Heart right ventricle (tissue), 16 donors: Measurements from ENCODE around the gene KLHL13. TPM values are rescaled to one million over a fixed set of nuclear protein-coding genes. Genes with fewer than 3 reads are reported as not detected.
A peak's percentile ranks its signal among the peaks of the same experiment; 100 is the strongest.

ENCODE experiments used
- ATAC-seq, 8 donors: fragments of 200-7000 bp; cut with Tn5 transposase; one replicate each; pipeline ENCODE4 v1.9.1; 2020; ENCODE audit warnings: mild to moderate bottlenecking in 8 of 8, moderate library complexity in 8 of 8, moderate number of reproducible peaks in 1 of 8
- DNase-seq, 2 donors: peaks; one replicate each; pipeline ENCODE4 v3.0.0-alpha.2; 2020
- H3K27ac ChIP-seq, 10 donors: fragments of 200-600 bp; sonication (generic) in 2 of 10; one replicate each; pipeline versions ENCODE4 v1.5.0 to v1.8.0; 2020 to 2022; ENCODE audit warnings: mild to moderate bottlenecking in 3 of 10
- H3K27me3 ChIP-seq, 7 donors: fragments of 200-600 bp; one replicate each; pipeline ENCODE4 v1.8.0; 2021 to 2022; ENCODE audit warnings: mild to moderate bottlenecking in 2 of 7
- H3K36me3 ChIP-seq, 9 donors: fragments of 200-600 bp; sonication (generic) in 1 of 9; one replicate each; pipeline versions ENCODE4 v1.5.0 to v1.8.0; 2020 to 2022; ENCODE audit warnings: mild to moderate bottlenecking in 2 of 9
- H3K4me1 ChIP-seq, 9 donors: fragments of 200-600 bp; sonication (generic) in 1 of 9; one replicate each; pipeline versions ENCODE4 v1.5.0 to v1.8.0; 2020 to 2022; ENCODE audit warnings: mild to moderate bottlenecking in 4 of 9
- H3K4me3 ChIP-seq, 10 donors: fragments of 200-600 bp; sonication (generic) in 2 of 10; one replicate each; pipeline versions ENCODE4 v1.5.0 to v1.8.0; 2020 to 2022; ENCODE audit warnings: mild to moderate bottlenecking in 7 of 10, moderate library complexity in 2 of 10
- H3K9me3 ChIP-seq, 11 donors: fragments of 200-600 bp in 10 of 11; sonication (generic) in 2 of 11; one replicate each; pipeline versions ENCODE4 v1.5.0 to v1.8.0; 2013 to 2022; ENCODE audit warnings: mild to moderate bottlenecking in 2 of 11, control low read depth in 1 of 11, moderate library complexity in 1 of 11
- CTCF ChIP-seq, 9 donors: fragments of 200-600 bp; sonication (generic) in 2 of 9; IDR thresholded peaks; one replicate each; pipeline versions ENCODE4 v1.5.0 to v1.8.0; 2021 to 2022; ENCODE audit warnings: antibody characterized with exemption in 9 of 9, mild to moderate bottlenecking in 5 of 9, moderate library complexity in 1 of 9
- WGBS, 2 donors: extraction: QIAGEN DNeasy Blood & Tissue Kit; methylation state at CpG; one replicate each; pipeline ENCODE4 v1.1.7; 2013; ENCODE audit warnings: inconsistent platforms in 1 of 2; 5-methylcytosine and 5-hydroxymethylcytosine counted together
- intact Hi-C, 10 donors: fragments of 100-400 bp; cut with DNase I; formaldehyde crosslinking; loops; one replicate each; pipeline versions ENCODE4 v1.11.1 to v1.14.2; 2022
- long read RNA-seq, 3 donors: library from polyadenylated mRNA; unstranded; transcript quantifications; one replicate each; pipeline ENCODE4 v2.0.0, GENCODE V29; 2020 to 2021
- polyA plus RNA-seq, 2 donors: library from polyadenylated mRNA; stranded (reverse); fragments of 200-250 nt; gene quantifications; one replicate each; pipeline ENCODE4 v1.2.3, GENCODE V29; 2013
- total RNA-seq, 10 donors: library from RNA; stranded (reverse); fragmentation: NEBNext Ultra II Directional in 3 of 10; extraction: Animal tissue kit (Norgen Biotek cat#: 25700) in 3 of 10; gene quantifications; one replicate each; pipeline versions ENCODE4 v1.2.1 to v1.2.4, GENCODE V29; 2021 to 2023
- donor health status: Arrhythmogenic right ventricular cardiomyopathy.
- donor health status: ischemic (EF 13 %, LVEDD 7.1; RV severe dilation, severe dysfunction).
- donor health status: healthy with polysubstance abuse.
- donor health status: DM: no; HTN: yes; CAD: no.
- donor health status: DM: no; HTN: no; CAD: no.
- donor health status: ischemic (EF 25% LVEDD 6.9; RV normal size, moderate dysfunction).
- donor health status: ischemic (EF 25% LVEDD 5.7; RV mildly dilated, moderate dysfunction).
- donor health status: healthy.
- donor health status: DM: yes; HTN: yes; CAD: no.
- donor health status: Ischemic cardiomyopathy.
- donor health status: ischemic (EF 35%, LVEDD 5.7; RV mildly dilated, moderate dysfunction).
- donor health status: nonischemic (EF 11% LVEDD 7.7; RV severe dilation, severe dysfunction).
- donor health status: DM: yes; HTN: yes; CAD: no.
- donor health status: PGD.
- donor health status: ischemic (EF 29% LVEDD 5.4; RV normal size, mild dysfunction).
- donor health status: nonischemic (EF 23%, LVEDD 6.1; RV moderate dilation, normal function).

Gene KLHL13
- total RNA-seq: 10 to 100 TPM in 6 of 10 donors, 1 to 10 TPM in 4; 2.9 to 18.9 (median 12.0) TPM
- 1 to 10 TPM; 2.0 to 2.8 TPM for polyA plus RNA-seq
- long read RNA-seq, donor 1, partial matches to known transcripts: 1 of 8 reads
- long read RNA-seq, donor 1, other reads (novel, unspliced or antisense): 1 of 8 reads
- long read RNA-seq, donor 2, transcript KLHL13-204 (7 exons, 3,256 nt): major isoform, 5 of 12 reads
- long read RNA-seq, donor 2, partial matches to known transcripts: 0 of 12 reads
- long read RNA-seq, donor 2, other reads (novel, unspliced or antisense): 3 of 12 reads
- long read RNA-seq, donor 3, partial matches to known transcripts: 2 of 7 reads
- long read RNA-seq, donor 3, other reads (novel, unspliced or antisense): 2 of 7 reads

DNA sequence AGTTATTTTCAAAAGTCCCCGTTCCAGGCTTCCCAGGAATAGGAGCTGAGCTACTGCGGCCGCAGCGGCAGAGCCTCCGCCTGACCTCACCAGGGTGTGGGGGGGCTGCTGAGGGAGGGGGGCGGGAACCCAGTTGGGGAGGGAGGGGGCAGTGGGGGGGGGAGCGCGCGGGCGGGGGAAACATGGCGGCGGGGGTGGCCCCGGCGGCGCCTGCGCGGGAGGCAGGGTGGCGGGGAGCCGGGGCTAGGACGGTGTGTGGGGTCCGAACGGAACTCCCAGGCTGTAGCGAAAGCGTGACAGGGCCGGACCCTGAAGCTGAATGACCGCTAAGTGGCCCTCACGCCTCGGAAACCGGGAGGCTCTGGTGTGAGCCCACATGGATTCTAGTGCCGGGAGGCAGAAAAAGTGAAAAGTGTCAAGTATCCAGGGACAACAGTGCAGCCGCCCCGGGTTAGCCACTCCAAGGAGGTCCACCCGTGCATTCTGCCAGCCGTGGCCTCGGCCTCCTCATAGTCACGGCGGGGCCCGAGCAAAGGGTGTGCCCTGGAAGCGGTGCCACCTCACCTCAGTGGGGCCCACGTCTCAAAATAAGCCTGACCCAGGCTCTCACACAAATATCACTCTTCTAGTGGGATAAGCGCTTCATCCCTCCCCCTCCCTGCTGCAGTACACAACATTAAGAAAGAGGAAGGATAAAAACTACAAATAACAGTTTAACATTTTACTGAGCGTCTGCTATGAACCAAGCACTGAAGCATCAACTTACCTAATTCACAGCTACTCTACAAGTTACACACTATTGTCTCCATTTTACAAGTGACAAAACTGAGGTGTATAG, at the start of gene KLHL13:
TSS of gene KLHL13 (minus strand) at position 98 of the 838 bp plus-strand sequence. CDS start 88,337 bp downstream, outside the sequence.
- TF ChIP-seq CTCF (IDR thresholded peaks at IDR 0.05): no peak
- 1 to 3% methylated on average over 30 to 33 of the region's 42 CpGs for WGBS, 2 donors
- DNase-seq (peak; percentile 31 to 47), ATAC-seq (peak; percentile 72 to 93 (median 84))
- Histone ChIP-seq H3K27me3 (peaks cover 0 to 26% (median 0%) of the 10 kb centered on the region in 7 donors), H3K9me3 (no peaks in the 10 kb centered on the region), H3K36me3 (no peaks in the 10 kb centered on the region), H3K4me3 (peak within 1 kb of the TSS; percentile 32 to 66 (median 60)), H3K27ac (peak within 1 kb of the TSS; percentile 21 to 84 (median 73)), H3K4me1 (peaks cover 0 to 7% (median 0%) of the 10 kb centered on the region in 9 donors)
- intact Hi-C loops: loop anchor here in 3 of 10 donors (10.0 kb wide), 2 partner anchors 108 to 112 kb away; no protein-coding TSS in a partner anchor

- WGBS, 2 donors: 95 to 100% methylated on average over 1 of the region's 1 CpG
These were observed 47.5 kb upstream of the KLHL13 start for GRCh38 chrX:118164138-118164537.

GRCh38 chrX:118156953-118157608, 40.5 kb upstream of the KLHL13 start:
- no peak overlapping the region for H3K4me3 ChIP-seq
- DNase-seq (no peak), ATAC-seq (no peak)
- no peak overlapping the region for H3K27ac ChIP-seq
- H3K27me3 ChIP-seq: no peaks in the 10 kb centered on the region
- H3K36me3 ChIP-seq: no peaks in the 10 kb centered on the region
- no peaks in the 10 kb centered on the region for H3K9me3 ChIP-seq
- H3K4me1 ChIP-seq: peaks cover 0 to 9% (median 0%) of the 10 kb centered on the region in 9 donors
- WGBS, 2 donors: 87% methylated on average over 7 of the region's 7 CpGs
- TF ChIP-seq CTCF (IDR thresholded peaks at IDR 0.05): no peak
- intact Hi-C loops: no loop called here

More at GRCh38 chrX:118164138-118164537, 47.5 kb upstream of the KLHL13 start:
- ATAC-seq: no peak
- H3K4me1 ChIP-seq: no peaks in the 10 kb centered on the region
- H3K36me3 ChIP-seq: no peaks in the 10 kb centered on the region
- H3K4me3 ChIP-seq: no peak overlapping the region
- intact Hi-C loops: no loop called here
- no peak for TF ChIP-seq CTCF (IDR thresholded peaks at IDR 0.05)
- H3K9me3 ChIP-seq: no peaks in the 10 kb centered on the region
- DNase-seq: no peak
- H3K27me3 ChIP-seq: no peaks in the 10 kb centered on the region
- H3K27ac ChIP-seq: no peak overlapping the region
